ENCODE measurements around the gene CAMK1D.

GRCh38 chr10:12341526-12341925 lies 7.8 kb upstream of the CAMK1D start:
- TF ChIP-seq CTCF (IDR thresholded peaks at IDR 0.05 in 4 of 5, conservative IDR thresholded peaks at IDR 0.05 in 1 of 5), result no peak
- TF ChIP-seq POLR2A (IDR thresholded peaks at IDR 0.05), result no peak

Measured in gastrocnemius medialis (tissue), 4 donors.